ENCODE measurements around the gene USP24.

- TF ChIP-seq POLR2A (IDR thresholded peaks at IDR 0.05) (no peak), POLR2AphosphoS5 (IDR thresholded peaks at IDR 0.05; ENCODE audit: insufficient read depth in 1 of 2, low read depth in 1 of 2) (no peak)
- TF ChIP-seq, protein P1, sequence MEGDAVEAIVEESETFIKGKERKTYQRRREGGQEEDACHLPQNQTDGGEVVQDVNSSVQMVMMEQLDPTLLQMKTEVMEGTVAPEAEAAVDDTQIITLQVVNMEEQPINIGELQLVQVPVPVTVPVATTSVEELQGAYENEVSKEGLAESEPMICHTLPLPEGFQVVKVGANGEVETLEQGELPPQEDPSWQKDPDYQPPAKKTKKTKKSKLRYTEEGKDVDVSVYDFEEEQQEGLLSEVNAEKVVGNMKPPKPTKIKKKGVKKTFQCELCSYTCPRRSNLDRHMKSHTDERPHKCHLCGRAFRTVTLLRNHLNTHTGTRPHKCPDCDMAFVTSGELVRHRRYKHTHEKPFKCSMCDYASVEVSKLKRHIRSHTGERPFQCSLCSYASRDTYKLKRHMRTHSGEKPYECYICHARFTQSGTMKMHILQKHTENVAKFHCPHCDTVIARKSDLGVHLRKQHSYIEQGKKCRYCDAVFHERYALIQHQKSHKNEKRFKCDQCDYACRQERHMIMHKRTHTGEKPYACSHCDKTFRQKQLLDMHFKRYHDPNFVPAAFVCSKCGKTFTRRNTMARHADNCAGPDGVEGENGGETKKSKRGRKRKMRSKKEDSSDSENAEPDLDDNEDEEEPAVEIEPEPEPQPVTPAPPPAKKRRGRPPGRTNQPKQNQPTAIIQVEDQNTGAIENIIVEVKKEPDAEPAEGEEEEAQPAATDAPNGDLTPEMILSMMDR (IDR thresholded peaks at IDR 0.05): no peak
These were observed 2.2 kb upstream of the USP24 start for GRCh38 chr1:55217226-55217986.
